Transverse colon (tissue), 4 donors: Measurements from ENCODE around the gene C1orf198. TPM values are rescaled to one million over a fixed set of nuclear protein-coding genes. Genes with fewer than 3 reads are reported as not detected.

Experiments used
- DNase-seq: peaks from one replicate; pipeline ENCODE4 v3.0.0-alpha.2; 2019
- H3K27ac ChIP-seq, 4 donors: fragments of 200-600 bp; sonication (generic); 2 replicates each; pipeline ENCODE4 v1.5.1; 2016 to 2018; ENCODE audit warnings: inconsistent platforms in 4 of 4
- H3K27me3 ChIP-seq: fragments of 200-600 bp; sonication (generic); 2 replicates; pipeline ENCODE4 v1.5.1; 2017; ENCODE audit warnings: inconsistent platforms
- H3K36me3 ChIP-seq, 4 donors: fragments of 200-600 bp; sonication (generic); 2 replicates each; pipeline ENCODE4 v1.5.1; 2017 to 2019; ENCODE audit warnings: inconsistent platforms in 4 of 4
- H3K4me1 ChIP-seq, 4 donors: fragments of 200-600 bp; sonication (generic); 2 replicates each; pipeline ENCODE4 v1.5.1; 2017 to 2020; ENCODE audit warnings: inconsistent platforms in 4 of 4
- H3K4me3 ChIP-seq, 4 donors: fragments of 200-600 bp; sonication (generic); 1 replicate in 1 of 4; 2 replicates in 3 of 4; pipeline versions ENCODE4 v1.5.1 to v1.6.1; 2017 to 2019; ENCODE audit warnings: inconsistent platforms in 4 of 4
- H3K9me3 ChIP-seq, 2 donors: fragments of 200-600 bp; sonication (generic); 2 replicates each; pipeline ENCODE4 v1.5.1; 2017 to 2019; ENCODE audit warnings: inconsistent platforms in 2 of 2
- EP300 ChIP-seq: sonication (generic); formaldehyde crosslinking; IDR thresholded peaks from one replicate; pipeline ENCODE4 v1.6.1; 2017; ENCODE audit warnings: antibody characterized with exemption, low read depth
- POLR2A ChIP-seq: fragments of 450-650 bp; IDR thresholded peaks from one replicate; pipeline ENCODE4 v1.6.1; 2016; ENCODE audit warnings: antibody characterized with exemption, mild to moderate bottlenecking, moderate library complexity
- POLR2AphosphoS5 ChIP-seq, 3 donors: sonication (generic); formaldehyde crosslinking; IDR thresholded peaks; one replicate each; pipeline ENCODE4 v1.6.1; 2016; ENCODE audit warnings: antibody characterized with exemption in 3 of 3
- WGBS, 2 donors: methylation state at CpG; one replicate each; pipeline ENCODE4 v1.1.5; 2018; ENCODE audit warnings: low coverage in 1 of 2; 5-methylcytosine and 5-hydroxymethylcytosine counted together
- in situ Hi-C, 4 donors: fragments of 200-750 bp; cut with MboI; loops; one replicate each; pipeline versions ENCODE4 v1.15.0 to v1.15.1; 2017; ENCODE audit warnings: low sequenced_read_pairs in 3 of 4, low pct_ligation_motif_present in 1 of 4, low pct_unique_long_range_greater_than_20kb in 1 of 4
- intact Hi-C: fragments of 100-400 bp; cut with DNase I; formaldehyde crosslinking; loops from one replicate; pipeline ENCODE4 v1.15.1; 2023; ENCODE audit warnings: low total_unique reads
- total RNA-seq, 4 donors: library from RNA; depleted of rRNA; stranded (reverse); fragments of >200 nt; gene quantifications; one replicate each; pipeline ENCODE4 v1.1.0, GENCODE V29; 2016
- TF ChIP-seq, protein P1 (sequence below), 5 experiments: fragments of 200-600 bp in 3 of 5; fragments of 450-650 bp in 2 of 5; sonication (generic) in 3 of 5; IDR thresholded peaks; 1 replicate in 2 of 5; 2 replicates in 3 of 5; pipeline ENCODE4 v1.5.1; 2016 to 2017; ENCODE audit warnings: antibody characterized with exemption in 5 of 5, inconsistent platforms in 3 of 5, mild to moderate bottlenecking in 2 of 5, moderate library complexity in 1 of 5

The C1orf198 gene
- total RNA-seq, 4 donors from 2014 or later: 10.8 to 26.7 (median 18.2) TPM

GRCh38 chr1:230855886-230856285, 12.4 kb downstream of the C1orf198 start:
- WGBS, 2 donors: 86 to 89% methylated on average over 3 to 4 of the region's 4 CpGs
- intact Hi-C loops (no loop called here), in situ Hi-C loops (no loop called here)
- DNase-seq: no peak
- H3K27ac ChIP-seq: peak overlapping the region in 1 of 4 donors; percentile 22
- no peaks in the 10 kb centered on the region for H3K36me3 ChIP-seq
- TF ChIP-seq, protein P1, sequence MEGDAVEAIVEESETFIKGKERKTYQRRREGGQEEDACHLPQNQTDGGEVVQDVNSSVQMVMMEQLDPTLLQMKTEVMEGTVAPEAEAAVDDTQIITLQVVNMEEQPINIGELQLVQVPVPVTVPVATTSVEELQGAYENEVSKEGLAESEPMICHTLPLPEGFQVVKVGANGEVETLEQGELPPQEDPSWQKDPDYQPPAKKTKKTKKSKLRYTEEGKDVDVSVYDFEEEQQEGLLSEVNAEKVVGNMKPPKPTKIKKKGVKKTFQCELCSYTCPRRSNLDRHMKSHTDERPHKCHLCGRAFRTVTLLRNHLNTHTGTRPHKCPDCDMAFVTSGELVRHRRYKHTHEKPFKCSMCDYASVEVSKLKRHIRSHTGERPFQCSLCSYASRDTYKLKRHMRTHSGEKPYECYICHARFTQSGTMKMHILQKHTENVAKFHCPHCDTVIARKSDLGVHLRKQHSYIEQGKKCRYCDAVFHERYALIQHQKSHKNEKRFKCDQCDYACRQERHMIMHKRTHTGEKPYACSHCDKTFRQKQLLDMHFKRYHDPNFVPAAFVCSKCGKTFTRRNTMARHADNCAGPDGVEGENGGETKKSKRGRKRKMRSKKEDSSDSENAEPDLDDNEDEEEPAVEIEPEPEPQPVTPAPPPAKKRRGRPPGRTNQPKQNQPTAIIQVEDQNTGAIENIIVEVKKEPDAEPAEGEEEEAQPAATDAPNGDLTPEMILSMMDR (IDR thresholded peaks at IDR 0.05): no peak
- no peak overlapping the region for H3K4me3 ChIP-seq
- no peaks in the 10 kb centered on the region for H3K27me3 ChIP-seq
- H3K4me1 ChIP-seq: peaks cover 4 to 21% (median 8%) of the 10 kb centered on the region in 4 donors
- H3K9me3 ChIP-seq: no peaks in the 10 kb centered on the region

GRCh38 chr1:230854423-230854822, 13.9 kb downstream of the C1orf198 start:
- Histone ChIP-seq H3K36me3 (no peaks in the 10 kb centered on the region), H3K27ac (no peak overlapping the region), H3K4me3 (no peak overlapping the region), H3K9me3 (no peaks in the 10 kb centered on the region), H3K4me1 (peaks cover 17 to 31% (median 20%) of the 10 kb centered on the region in 4 donors), H3K27me3 (no peaks in the 10 kb centered on the region)
- WGBS, 2 donors: 83 to 100% methylated on average over 2 to 7 of the region's 7 CpGs
- DNase-seq: no peak
- TF ChIP-seq POLR2AphosphoS5 (IDR thresholded peaks at IDR 0.05): no peak
- TF ChIP-seq EP300: no peak
- TF ChIP-seq, protein P1 (IDR thresholded peaks at IDR 0.05): no peak
- no peak for TF ChIP-seq POLR2A
- in situ Hi-C loops (no loop called here), intact Hi-C loops (no loop called here)

GRCh38 chr1:230853731-230854130, 14.6 kb downstream of the C1orf198 start:
- Histone ChIP-seq H3K4me1 (peaks cover 17 to 34% (median 25%) of the 10 kb centered on the region in 4 donors), H3K9me3 (no peaks in the 10 kb centered on the region), H3K27me3 (no peaks in the 10 kb centered on the region), H3K36me3 (no peaks in the 10 kb centered on the region), H3K27ac (no peak overlapping the region), H3K4me3 (no peak overlapping the region)
- intact Hi-C loops (no loop called here), in situ Hi-C loops (no loop called here)
- no peak for TF ChIP-seq POLR2AphosphoS5 (IDR thresholded peaks at IDR 0.05)
- TF ChIP-seq EP300: no peak
- TF ChIP-seq POLR2A: no peak
- TF ChIP-seq, protein P1 (IDR thresholded peaks at IDR 0.05): no peak
- 95 to 100% methylated on average over 3 of the region's 3 CpGs for WGBS, 2 donors
- DNase-seq: no peak

DNA sequence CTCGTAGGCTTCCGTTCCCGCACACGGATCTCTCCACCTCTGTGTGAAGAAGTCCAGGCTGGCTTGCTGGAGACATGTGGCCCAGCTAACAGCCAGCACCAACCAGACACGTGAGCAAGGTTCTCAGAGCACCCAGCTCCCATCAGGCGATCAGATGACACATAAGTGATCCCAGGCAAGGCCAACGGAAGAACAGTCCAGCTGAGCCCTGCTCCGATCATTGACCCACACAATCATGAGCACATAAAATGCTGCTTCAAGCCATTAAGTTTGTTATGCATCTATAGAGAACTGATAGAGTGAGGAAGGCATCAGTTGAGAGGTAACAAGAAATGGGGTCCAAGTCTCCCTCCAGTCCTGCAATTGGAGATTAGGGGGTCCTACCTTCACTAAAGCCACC, 15.4 kb downstream of the C1orf198 start:
- Histone ChIP-seq H3K27me3 (no peaks in the 10 kb centered on the region), H3K4me1 (peaks cover 17 to 29% (median 25%) of the 10 kb centered on the region in 4 donors), H3K27ac (no peak overlapping the region), H3K4me3 (no peak overlapping the region), H3K36me3 (no peaks in the 10 kb centered on the region), H3K9me3 (no peaks in the 10 kb centered on the region)
- in situ Hi-C loops (no loop called here), intact Hi-C loops (no loop called here)
- 91% methylated on average over 8 of the region's 8 CpGs; no CpG with 5 or more reads in 1 of the 2 donors for WGBS, 2 donors
- TF ChIP-seq POLR2AphosphoS5 (IDR thresholded peaks at IDR 0.05) (no peak), POLR2A (no peak), EP300 (no peak)
- TF ChIP-seq, protein P1 (IDR thresholded peaks at IDR 0.05): no peak
- no peak for DNase-seq
